OCI-M2 (cell line): ENCODE results near the gene NEK1.
"Not testable (repeated sequence)": the region's sequence is repeated elsewhere in the genome, so short reads cannot be mapped to it uniquely, and the experiment has no call there.

Experiments used
- DNase-seq: peaks from one replicate; lab custom pipeline; 2025; ENCODE audit not compliant: unreplicated experiment; lab: John Stamatoyannopoulos, UW

NEK1 gene

DNA sequence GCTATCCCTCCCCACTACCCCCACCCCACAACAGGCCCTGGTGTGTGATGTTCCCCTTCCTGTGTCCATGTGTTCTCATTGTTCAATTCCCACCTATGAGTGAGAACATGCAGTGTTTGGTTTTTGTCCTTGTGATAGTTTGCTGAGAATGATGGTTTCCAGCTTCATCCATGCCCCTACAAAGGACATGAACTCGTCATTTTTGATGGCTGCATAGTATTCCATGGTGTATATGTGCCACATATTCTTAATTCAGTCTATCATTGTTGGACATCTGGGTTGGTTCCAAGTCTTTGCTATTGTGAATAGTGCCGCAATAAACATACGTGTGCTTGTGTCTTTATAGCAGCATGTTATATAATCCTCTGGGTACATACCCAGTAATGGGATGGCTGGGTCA lies 118.1 kb downstream of the NEK1 start:
- not testable (repeated sequence) for DNase-seq

DNA sequence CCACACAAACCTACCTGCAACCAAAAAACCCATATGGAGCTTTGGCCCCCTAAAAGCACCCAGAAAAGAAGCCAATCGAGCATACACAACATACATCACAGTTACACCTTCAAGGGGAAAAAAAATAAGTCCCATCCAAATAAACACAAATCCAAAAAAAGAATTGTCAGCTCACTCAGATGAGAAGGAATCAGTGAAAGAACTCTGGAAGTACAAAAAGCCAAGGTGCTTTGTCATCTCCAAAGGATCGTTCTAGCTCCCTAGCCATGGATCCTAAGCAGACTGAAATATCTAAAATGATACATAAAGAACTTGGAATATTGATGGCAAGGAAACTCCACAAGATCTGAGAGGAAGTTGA lies 119.2 kb downstream of the NEK1 start:
- no peak for DNase-seq

- no peak for DNase-seq
Measured at GRCh38 chr4:169492436-169493163, 119.8 kb downstream of the NEK1 start.

GRCh38 chr4:169491211-169491610 lies 121.2 kb downstream of the NEK1 start:
- DNase-seq = no peak

DNA sequence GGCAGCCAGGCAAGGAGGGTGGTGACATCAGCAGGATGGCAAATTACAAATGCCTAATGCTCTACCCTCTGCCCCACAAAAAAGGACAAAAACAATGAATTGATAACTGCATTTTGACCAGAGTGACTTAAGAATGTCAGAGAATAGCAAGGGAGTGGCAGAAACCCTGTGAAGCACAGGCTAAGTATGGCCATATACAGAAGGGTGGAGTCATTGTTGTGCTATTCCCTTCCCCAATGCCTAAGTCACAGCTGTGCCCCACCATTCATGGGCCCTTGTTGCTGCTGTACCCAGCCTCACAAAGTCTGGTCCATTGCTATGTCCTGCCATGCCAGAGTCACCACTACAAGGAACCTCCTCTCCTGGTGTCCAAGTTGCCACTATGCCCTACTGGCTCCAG lies 123.1 kb downstream of the NEK1 start:
- no peak for DNase-seq

DNA sequence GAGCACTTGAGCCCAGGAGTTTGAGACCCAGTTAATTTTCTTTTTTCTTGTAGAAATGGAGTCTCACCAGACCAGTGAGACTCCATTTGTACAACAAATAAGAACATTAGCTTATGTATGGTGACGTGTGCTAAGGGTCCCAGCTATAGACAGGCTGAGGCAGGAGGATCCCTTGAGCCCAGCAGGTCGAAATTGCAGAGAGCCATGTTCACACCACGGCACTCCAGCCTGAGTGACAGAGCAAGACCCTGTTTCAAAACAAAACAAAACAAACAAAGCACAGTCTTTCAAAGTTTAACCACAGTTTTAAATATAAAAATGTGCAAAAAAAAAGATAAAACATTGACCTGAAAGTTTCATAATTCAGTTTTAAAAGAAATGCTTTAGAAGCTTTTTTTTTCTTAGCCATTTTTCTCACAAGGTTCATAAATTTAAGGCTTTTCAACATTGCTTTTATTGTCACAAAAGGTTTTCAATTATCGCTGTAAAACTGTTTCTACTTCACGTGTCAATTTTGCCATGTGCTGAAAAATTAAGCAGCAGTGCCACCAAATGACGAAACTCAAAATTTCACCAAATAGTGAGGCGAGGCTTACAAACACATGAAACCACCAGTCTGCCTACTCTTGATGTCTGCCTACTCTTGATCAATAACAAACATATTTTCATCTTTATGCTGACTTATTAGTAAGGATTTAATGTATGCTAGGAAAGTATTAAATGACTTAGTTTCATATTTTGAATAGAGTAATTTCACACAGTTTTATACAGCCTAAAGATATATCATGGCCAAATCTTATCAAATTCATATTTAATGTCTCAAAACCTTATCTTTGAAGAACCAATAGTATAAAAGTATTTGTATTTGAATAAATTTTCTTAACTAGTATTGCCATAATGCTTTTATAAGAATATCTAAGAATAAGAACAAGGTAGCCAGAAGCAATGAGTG lies 126.3 kb downstream of the NEK1 start:
- DNase-seq = no peak

GRCh38 chr4:169485086-169485485 lies 127.3 kb downstream of the NEK1 start:
- no peak for DNase-seq

- no peak for DNase-seq
Measured at GRCh38 chr4:169484485-169484884, 127.9 kb downstream of the NEK1 start.

- DNase-seq = no peak
Measured at GRCh38 chr4:169464080-169464479, 148.3 kb downstream of the NEK1 start.

GRCh38 chr4:169460081-169460480 lies 152.3 kb downstream of the NEK1 start:
- no peak for DNase-seq

GRCh38 chr4:169458575-169458974 lies 153.8 kb downstream of the NEK1 start:
- no peak for DNase-seq

- not testable (repeated sequence) for DNase-seq
Measured at GRCh38 chr4:169452644-169453043, 159.7 kb downstream of the NEK1 start.

GRCh38 chr4:169448935-169449334 lies 163.4 kb downstream of the NEK1 start:
- not testable (repeated sequence) for DNase-seq

- no peak for DNase-seq
Measured at GRCh38 chr4:169446824-169447223, 165.6 kb downstream of the NEK1 start.

- DNase-seq = no peak
Measured at GRCh38 chr4:169443748-169444147, 168.6 kb downstream of the NEK1 start.

GRCh38 chr4:169440446-169440845 lies 171.9 kb downstream of the NEK1 start:
- no peak for DNase-seq

DNA sequence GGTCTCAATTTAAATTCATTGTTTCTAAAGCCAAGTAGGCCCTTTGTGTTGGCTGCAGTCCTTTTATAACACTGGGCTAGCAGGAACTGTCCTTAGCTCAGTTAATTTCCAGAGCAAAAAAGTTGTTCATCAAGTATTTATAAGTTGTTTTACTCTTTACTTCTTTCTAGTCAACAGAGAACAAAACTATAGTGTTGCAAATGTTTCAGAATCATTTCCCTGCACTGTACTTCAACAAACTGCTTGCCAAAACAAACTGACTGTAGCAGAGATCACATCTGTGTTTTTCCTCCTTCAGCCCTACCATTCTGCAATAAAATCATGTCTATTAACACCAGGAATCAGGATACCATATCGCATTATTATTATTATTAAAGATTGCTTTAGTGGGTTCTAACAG lies 173.1 kb downstream of the NEK1 start:
- DNase-seq = no peak

DNA sequence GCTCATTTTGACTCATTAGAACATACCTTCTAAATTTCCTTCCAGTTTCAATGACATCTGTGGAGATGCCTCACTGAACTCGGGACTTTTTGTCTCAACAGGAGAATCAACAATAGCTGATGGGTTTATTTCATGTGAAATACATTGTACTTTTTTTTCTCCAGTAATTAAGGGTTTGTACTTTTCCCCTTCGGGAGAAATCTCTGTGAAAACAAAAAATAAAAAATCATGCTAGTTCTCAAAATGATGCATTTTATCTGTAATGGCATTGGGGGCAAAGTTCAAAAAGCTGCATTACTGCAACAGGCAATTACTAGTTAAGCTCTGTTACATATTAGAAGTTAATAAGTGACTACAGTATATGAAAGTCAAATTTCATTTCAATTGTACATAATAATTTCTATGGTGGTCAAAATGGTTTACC lies 174.3 kb downstream of the NEK1 start:
- no peak for DNase-seq

DNA sequence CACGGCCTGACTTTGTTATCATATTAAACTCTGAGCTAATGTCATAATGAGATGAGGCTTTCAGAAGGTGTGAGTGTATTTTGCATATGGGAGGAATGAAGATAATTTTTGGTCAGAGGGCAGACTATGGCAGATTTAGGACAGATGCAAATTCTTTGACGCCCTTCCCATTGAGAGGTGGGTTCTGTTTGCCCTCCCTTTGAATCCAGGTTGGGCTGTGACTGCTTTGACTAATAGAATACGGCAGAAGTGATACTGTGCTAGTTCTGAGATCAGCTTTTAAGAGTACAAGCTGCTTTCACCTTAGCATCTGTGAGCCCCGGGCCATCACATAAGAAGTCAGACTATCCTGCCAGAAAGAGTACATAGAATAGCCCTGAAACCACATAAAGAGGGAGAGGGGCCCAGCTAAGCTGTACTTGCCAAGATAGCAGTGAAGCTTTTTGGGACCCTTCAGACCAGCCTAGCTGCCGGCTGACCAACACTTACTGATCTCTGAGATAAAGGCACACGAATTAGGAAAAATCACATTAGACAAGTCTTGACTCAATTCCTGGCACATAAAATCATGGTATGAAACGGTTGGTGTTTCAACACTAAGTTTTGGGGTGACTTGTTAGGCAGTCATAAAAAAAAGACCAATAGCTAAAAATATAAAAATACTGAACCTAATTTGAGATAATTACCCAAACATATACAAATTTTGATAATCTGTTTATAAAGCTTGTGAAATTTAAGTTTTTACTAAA lies 174.9 kb downstream of the NEK1 start:
- DNase-seq = no peak

- DNase-seq = no peak
Measured at GRCh38 chr4:169436734-169437133, 175.6 kb downstream of the NEK1 start.

DNA sequence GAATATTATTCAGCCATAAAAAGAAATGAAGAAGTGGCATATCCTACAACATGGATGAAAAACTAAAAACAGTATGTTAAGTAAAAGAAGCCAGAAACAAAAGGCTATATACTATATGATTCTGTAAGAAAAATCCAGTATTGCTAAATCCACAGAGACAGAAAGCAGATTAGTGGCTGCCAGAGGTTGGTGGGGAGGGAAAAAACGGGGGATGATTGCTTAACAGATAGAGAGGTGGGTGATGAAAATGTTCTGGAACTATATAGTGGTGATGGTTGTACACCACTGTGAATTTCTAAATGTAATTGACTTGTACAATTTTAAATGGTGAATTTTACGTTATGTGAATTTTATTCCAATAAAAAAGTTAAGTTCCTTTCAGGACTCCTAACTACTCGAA lies 184.0 kb downstream of the NEK1 start:
- DNase-seq = no peak
